NOMO-1 treated with dmso at 0.1 percent for 144 hours (cell line): ENCODE results near the gene SPIN2A.
"Not testable (repeated sequence)": the region's sequence is repeated elsewhere in the genome, so short reads cannot be mapped to it uniquely, and the experiment has no call there.

Source experiments
- DNase-seq: peaks from one replicate; lab custom pipeline; 2025; ENCODE audit not compliant: unreplicated experiment; lab: John Stamatoyannopoulos, UW

SPIN2A gene

GRCh38 chrX:57103489-57103888 is 33.7 kb downstream of the SPIN2A start:
- no peak for DNase-seq

DNA sequence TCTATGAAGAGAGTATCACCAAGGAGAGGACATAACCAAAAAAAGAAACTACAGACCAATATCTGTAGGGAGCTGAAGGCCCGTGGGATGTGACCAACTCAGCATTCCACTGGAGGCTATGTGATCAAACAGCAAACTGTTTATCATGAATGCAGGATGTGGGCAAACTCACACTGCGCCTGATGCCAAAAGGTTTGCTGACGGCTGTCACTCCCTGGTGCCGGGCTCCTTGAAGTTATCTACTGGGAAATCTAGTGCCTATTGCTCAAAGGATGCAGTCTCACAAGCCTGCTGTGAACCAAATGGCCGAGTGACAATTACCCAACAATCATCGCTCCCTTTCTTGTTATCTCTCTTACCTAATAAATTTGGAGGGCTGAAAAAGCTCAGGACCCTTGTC is 34.3 kb downstream of the SPIN2A start:
- DNase-seq, result not testable (repeated sequence)
